ENCODE data around the gene PSMG4.

DNA sequence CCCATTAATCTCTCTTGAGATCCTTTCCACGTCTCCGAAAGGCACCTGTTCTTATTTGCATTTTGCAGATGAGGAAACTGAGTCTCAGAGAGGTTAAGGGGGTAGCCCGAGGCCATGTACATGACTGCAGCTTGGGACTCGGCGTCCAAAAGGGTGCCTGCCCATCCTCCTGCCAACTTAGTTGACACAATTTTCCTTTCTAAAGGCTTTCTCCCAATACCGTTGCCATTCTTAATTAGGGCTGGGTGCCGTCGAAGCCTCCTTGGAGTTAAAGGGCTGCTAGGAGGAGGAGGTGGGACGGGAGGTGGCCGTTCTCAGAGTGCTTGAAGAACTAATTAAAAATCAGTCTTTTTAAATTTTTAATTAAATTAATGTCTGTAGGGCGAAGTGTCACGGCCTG is 546 bp upstream of the PSMG4 start:
- TF ChIP-seq SP1 (IDR thresholded peaks at IDR 0.05) (no peak), ELF4 (IDR thresholded peaks at IDR 0.05) (no peak), ZNF384 (IDR thresholded peaks at IDR 0.05) (no peak), FOXA1 (IDR thresholded peaks at IDR 0.05) (no peak), SUZ12 (IDR thresholded peaks at IDR 0.05) (no peak), FOXM1 (IDR thresholded peaks at IDR 0.05; ENCODE audit: borderline replicate concordance) (no peak), FOXK2 (IDR thresholded peaks at IDR 0.05) (no peak), L3MBTL2 (conservative IDR thresholded peaks at IDR 0.05) (no peak), HDGF (IDR thresholded peaks at IDR 0.05; ENCODE audit: borderline replicate concordance) (no peak), NFRKB (IDR thresholded peaks at IDR 0.05) (no peak)
- TF ChIP-seq, protein P1, sequence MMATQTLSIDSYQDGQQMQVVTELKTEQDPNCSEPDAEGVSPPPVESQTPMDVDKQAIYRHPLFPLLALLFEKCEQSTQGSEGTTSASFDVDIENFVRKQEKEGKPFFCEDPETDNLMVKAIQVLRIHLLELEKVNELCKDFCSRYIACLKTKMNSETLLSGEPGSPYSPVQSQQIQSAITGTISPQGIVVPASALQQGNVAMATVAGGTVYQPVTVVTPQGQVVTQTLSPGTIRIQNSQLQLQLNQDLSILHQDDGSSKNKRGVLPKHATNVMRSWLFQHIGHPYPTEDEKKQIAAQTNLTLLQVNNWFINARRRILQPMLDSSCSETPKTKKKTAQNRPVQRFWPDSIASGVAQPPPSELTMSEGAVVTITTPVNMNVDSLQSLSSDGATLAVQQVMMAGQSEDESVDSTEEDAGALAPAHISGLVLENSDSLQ (IDR thresholded peaks at IDR 0.05): no peak
